Activated CD4-positive, alpha-beta T cell treated with anti-CD3 and anti-CD28 coated beads for 48 hours (primary cell): ENCODE results near the gene CTSO.
A peak's percentile ranks its signal among the peaks of the same experiment; 100 is the strongest.
"Not testable (repeated sequence)": the region's sequence is repeated elsewhere in the genome, so short reads cannot be mapped to it uniquely, and the experiment has no call there.

Source experiments
- DNase-seq: peaks from one replicate; pipeline ENCODE4 v3.0.0-alpha.2; 2020

The CTSO gene

DNA sequence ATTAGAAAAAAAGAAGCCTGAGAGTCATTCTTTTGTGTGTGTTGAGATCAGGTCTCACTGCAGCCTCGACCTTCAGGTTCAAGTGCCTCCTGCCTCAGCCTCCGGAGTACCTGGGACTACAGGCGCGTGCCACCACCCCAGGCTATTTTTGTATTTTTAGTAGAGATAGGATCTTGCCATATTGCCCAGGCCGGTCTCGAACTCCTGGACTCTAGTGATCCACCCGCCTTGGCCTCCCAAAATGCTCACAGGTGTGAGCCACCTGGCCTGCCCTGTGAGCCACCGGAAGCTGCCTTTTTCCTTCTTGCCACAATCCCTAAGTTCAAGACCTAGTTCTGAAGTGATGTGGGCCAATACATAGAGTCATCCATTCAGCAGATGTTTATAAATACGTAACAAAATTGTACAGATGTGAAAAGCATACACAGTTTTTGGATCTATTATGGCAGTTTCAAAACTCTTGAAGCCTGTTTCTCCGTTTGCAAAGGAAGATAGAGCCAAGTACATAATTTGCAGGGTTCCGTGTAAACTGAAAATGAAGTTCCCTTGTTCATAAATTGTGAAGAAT is 536 bp upstream of the CTSO start:
- DNase-seq = peak; percentile 10

DNA sequence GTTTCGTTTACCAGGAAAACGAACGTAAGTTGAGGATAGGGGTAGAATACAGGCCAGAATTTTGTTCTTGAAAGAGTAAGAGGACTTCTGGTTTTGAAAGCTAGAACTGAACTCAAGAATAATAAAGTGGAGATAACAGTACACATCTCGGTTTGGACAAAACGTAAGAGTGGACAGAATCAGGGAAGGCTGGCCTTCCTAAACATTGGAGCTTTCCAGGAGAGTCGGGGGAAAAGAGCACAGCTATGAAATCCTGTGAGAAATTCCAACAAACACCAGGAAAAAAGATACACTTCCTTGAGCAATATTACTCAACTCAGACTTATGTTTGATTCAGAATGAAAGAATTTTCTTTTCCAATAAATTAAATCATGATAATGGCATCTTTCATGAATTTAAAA is 1.2 kb downstream of the CTSO start:
- no peak for DNase-seq

DNA sequence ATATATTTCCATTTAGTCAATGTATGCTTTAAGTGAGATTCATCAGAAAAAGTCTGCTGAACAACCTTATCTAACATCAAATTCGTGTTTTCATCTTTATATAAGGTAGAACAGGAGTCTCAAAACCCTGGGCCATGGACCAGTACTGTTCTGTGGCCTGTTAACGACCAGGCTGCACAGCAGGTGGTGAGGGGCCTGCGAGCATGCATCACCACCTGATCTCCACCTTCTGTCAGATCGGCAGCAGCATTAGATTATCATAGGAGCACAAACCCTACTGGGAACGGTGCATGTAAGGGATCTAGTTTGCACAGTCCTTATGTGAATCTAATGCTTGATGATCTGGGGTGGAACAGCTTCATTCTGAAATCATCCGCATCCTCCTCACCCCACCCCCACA is 3.2 kb downstream of the CTSO start:
- no peak for DNase-seq

- DNase-seq = no peak
Observed at GRCh38 chr4:155948541-155948940, 5.1 kb downstream of the CTSO start.

- DNase-seq = no peak
Observed at GRCh38 chr4:155946486-155946885, 7.2 kb downstream of the CTSO start.

DNA sequence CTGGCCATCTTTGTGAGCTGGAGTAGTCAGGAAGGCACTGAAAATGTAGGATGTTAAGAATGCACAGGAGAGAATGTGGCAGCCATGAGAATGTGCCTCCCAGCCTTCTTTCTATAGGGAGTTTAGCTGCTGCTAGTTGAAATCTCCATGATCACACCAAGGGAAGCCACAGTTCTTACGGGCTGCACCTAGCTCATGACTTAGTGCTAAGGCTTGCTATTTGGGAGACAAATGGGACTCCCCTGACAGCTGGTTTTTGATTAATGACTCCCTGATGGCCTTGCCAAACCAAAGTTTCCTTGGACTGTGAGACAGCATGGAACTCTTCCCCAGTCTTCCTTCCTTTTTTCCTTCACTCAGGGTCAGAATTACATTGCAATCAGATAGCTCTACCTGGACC is 9.2 kb downstream of the CTSO start:
- DNase-seq = no peak

DNA sequence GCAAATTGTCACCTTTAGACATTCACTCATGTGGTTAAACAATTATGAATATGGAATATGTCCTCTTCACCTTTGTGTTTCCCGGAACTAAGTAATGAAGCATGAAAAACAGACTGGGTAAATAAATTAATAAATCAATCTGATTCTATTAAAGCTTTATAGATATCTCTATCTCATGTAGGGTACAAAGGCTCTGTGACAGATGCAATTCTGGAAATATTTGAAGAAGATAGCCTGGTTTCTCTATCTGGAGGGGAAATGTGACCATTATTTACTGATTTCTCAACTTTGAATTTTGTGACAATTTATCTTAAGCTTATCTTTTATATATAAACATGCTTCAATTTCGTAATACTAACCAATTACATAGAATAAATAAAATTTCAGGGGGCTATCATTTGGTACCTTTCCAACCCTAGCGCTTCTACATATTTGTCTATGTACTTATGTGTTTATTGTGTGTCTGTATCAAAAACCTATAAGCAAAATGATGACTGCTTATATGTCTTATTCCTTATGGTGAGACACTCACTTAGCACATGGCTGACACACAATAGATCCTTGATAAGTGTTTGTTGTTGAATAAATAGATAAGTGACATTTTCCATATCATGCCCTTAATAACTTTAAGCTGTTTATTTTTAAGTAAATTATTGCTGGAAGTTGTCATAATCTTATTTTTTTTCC is 9.9 kb downstream of the CTSO start:
- no peak for DNase-seq

DNA sequence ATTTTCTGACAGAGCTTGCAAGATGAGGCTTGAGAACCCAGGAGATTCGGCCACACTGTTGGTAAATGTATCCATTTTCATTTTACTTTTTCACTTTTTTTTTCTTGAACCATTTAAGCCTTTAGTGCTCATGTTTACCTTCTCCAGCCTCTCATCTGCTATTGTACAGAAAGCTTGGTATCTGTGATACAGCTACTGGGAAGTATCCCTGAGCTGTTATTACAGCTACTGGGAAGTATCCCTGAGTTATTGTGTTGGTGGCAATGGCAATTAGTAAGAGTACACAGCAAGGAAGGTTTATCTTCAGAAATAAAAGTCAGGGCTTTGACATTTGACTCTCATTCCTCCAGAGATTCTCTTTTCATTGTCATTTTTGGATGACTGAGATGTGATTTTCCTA is 11.8 kb downstream of the CTSO start:
- no peak for DNase-seq

DNA sequence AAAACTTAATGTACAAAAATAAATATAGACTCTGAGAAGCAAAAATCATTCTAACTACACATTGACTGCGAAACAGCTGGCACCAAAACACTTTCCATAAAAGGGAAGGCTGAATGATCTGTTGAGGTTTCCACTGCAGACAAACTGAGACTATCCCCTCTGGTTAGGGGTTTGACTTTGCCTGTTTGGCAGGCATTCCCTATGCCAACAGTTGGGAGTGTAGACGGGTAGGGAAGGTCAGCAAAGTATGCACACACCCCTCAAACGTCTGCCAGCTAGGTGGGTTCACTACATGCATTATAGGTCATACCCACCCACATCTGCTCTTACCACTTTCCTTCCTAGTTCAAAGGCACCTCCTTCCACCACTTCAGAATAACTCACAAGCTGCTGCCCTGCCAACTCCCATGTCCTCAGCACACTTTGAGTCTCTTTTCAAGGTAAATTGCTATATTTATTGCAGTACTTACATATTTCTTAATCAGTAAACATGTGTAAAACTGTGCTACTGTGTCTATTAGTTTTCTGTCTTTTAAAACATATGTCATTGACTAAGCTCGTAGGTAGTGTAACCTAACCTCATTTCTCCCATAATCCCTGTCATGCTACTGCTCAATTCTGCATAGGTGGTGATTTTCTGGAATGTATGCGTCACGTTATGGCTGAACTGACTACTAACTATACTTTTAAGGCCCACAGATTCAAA is 12.4 kb downstream of the CTSO start:
- no peak for DNase-seq

- no peak for DNase-seq
Observed at GRCh38 chr4:155935389-155935986, 18.2 kb downstream of the CTSO start.

DNA sequence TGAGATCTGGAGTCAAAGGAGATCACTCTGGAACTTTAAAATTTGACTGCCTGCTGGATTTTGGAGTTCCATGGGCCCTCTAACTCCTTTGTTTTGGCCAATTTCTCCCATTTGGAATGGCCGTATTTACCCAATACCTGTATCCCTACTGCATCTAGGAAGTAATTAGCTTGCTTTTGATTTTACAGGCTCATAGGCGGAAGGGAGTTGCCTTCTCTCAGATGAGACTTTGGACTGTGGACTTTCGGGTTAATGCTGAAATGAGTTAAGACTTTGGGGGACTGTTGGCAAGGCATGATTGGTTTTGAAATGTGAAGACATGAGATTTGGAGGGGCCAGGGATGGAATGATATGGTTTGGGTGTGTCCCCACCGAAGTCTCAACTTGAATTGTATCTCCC is 19.0 kb downstream of the CTSO start:
- not testable (repeated sequence) for DNase-seq

GRCh38 chr4:155931634-155932033 is 22.0 kb downstream of the CTSO start:
- no peak for DNase-seq

DNA sequence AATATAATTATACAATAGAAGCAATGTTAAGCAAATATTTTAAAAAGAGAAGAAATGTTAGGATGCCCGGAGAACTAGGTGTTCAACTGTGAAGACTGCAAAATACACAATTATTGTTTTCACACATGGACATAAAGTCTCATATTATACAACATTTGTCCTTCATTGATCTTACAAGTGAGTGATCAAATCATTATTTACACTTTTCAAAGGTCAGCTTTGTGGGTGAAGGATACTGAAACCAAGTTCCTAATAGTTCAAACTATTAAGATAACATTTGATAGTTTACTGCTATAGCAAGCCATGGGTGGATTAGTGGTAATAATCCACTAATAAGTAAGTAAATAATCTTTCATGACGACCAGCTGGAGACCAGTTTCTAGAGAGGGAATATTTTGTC is 23.3 kb downstream of the CTSO start:
- DNase-seq = no peak

DNA sequence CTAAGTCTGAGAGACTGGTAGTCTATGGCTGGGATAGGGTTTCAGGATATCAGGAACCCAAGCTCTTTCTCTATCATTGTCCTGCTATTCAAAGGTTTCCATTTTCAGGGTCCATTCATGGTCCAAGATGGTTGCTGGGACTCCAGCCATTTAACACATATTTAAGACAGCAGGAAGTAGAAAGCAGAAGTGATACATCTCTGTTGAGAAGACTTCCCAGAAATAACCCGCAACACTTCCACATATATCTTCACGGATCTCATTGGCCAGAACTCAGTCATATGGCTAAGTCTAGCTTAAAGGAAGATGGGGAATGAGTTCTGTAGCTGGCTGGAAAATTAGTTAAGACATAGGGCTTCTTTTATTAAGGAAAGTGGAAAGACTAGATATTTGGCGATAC is 23.8 kb downstream of the CTSO start:
- DNase-seq = no peak

GRCh38 chr4:155924637-155925036 is 29.0 kb downstream of the CTSO start:
- DNase-seq = no peak

- no peak for DNase-seq
Observed at GRCh38 chr4:155921597-155921996, 32.1 kb downstream of the CTSO start.

GRCh38 chr4:155914782-155915181 is 38.9 kb downstream of the CTSO start:
- no peak for DNase-seq

- DNase-seq = no peak
Observed at GRCh38 chr4:155911905-155912304, 41.8 kb downstream of the CTSO start.

DNA sequence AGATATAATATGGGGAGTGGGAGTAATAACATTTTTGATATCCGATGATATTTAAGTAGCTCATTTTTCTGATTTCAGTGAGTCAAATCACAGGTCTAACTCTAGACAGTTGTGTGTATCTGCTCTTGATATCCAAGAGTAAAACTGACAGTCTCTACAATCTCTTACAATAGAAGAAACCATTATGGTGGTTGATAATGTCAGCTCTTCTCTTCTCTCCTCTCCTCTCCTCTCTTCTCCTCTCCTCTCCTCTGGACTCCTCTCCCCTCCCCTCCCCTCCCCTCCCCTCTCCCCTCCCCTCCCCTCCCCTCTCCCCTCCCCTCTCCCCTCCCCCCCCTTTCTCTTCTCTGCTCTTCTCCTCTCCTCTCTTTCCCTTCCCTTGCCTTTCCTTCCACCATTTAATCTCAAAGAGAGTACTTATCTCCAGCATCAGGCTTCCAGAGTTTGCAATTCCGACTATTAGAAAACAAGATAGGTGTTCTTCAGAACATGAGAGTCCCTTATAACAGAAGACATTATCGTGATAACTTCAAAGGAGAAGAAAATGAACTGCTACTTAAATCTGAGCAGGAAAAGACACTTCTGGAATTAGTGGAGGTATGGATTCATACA is 43.9 kb downstream of the CTSO start:
- DNase-seq = no peak

DNA sequence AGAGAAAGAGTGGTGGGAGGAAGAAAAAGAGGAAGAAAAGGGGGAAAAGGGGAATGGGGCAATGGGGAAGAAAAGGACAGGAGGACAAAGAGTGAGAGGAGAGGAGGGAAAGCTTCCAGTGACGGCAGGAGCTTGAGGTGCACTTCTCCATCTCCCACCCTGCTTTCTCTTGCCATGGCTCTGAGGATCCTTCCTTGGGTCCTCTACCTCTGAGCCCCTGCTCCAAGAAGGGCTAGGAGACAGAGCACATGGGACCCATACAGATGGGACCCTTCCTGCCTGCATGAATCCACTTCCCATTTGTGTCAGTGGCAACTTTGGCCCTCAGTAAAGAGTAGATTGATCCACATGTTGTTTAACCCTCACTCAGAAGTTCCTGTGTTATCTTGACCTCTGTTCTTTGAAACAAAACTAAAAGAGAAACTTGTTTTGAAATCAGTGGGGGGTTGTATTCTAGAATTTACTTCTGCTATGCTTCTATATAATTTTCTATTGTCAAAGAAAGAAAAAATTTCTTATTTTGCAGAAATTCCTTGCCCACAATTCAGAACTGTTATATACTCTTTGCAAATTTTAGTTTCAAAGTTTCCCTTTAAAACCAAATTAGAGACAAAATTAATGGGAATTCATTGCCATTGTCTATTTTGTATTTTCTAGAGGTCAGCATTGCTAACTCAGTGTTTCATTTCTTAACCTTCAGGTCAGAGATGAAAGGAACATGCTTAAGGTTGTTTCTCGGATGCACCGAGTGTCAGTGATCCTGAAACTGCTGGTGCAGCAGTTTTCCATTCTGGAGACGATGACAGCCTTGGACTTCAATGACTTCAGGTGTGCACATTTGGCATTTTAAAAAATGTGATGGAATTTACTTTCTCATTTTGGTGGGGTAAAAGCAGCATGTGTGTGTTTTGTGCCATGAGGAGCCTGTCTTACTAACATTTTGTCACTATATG is 45.2 kb downstream of the CTSO start:
- no peak for DNase-seq

DNA sequence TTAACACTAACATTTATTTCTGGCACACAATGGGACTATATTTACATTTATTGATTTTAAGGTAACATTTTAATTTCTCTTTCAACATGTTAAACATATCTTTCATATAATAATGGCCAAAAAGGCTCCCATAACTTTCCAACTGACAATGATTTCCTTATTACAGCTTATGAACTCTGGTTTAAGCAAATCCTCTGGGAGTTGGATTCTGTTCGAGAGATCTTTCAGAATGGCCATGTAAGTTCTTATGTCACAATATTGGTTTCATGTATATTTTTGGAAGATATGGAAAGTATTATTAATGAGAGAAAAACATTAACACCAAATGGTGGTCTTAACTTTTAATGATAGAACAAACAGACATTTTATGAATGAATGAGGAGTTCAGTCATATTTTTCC is 46.1 kb downstream of the CTSO start:
- no peak for DNase-seq

DNA sequence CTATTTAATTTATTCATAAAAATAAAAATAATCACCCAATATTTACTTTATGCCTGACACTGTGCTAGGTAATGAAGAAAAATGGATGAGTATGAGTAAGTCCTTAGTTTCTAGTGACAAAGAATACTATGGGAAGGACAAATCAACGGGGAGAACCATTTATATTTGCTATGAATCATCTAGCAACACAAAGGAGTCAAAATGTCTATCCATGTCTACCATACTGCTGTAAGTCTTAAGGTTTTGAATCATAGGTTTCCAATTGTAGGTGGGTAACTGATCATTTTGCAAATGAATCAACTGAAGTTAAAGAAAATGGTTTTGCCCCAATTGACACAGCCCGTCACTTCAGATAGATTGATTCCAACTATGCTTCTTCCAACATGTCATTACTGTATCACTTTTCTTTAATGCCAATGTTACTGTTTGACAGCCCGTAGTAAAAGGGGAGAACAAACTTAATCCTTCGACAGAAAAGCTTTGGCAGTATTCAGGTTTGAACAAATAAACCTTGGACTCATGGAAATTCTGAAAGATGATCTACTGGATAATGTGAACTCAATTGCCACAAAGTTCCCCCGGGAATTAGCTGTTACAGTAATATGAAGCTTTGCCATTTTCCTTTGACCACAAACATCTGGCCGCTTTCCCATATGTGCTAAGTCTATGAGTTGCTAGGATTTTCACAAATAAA is 47.0 kb downstream of the CTSO start:
- no peak for DNase-seq
